HepG2 (cell line): ENCODE data around the gene PTPRE. TPM values are rescaled to one million over a fixed set of nuclear protein-coding genes. Genes with fewer than 3 reads are reported as not detected.

ENCODE experiments used
- ATAC-seq: fragments of 200-7000 bp; cut with Tn5 transposase; 3 replicates; pipeline ENCODE4 v1.9.1; 2020; ENCODE audit warnings: mild to moderate bottlenecking, moderate library complexity
- BruUV-seq: library from RNA; stranded (reverse); fragments of 400-500 nt; replicated peaks from 2 replicates; lab custom pipeline; 2021; lab: Mats Ljungman, UMichigan
- CTCF ChIA-PET: fragments of 300-600 bp; formaldehyde crosslinking; extraction: SDS; loops from one replicate; lab custom pipeline; 2021; ENCODE audit warnings: low total read pairs, inconsistent platforms, low intra/inter-chr PET ratio; lab: Yijun Ruan, JAX
- POLR2A ChIA-PET: fragments of 350-600 bp; sonication (Branson Sonifier 250); formaldehyde crosslinking; loops from one replicate; lab custom pipeline; 2020; ENCODE audit warnings: antibody characterized with exemption, inconsistent platforms; lab: Yijun Ruan, JAX
- DNase-seq: peaks from one replicate; pipeline ENCODE4 v3.0.0-alpha.2; 2015; ENCODE audit warnings: low spot score
- FAIRE-seq: peaks from 3 replicates; lab custom pipeline; 2011; peaks lifted over from hg19 to GRCh38; lab: Jason Lieb, UNC
- H2AFZ ChIP-seq: one replicate; pipeline ENCODE4 v1.6.1; 2011; ENCODE audit warnings: low read length, inconsistent platforms
- H3K27ac ChIP-seq: fragments of 300-600 bp; 3 replicates; pipeline ENCODE4 v1.8.0; 2011; ENCODE audit warnings: mixed run types, mild to moderate bottlenecking, mixed read lengths, low read length, inconsistent platforms; ENCODE audit not compliant: insufficient read depth; ENCODE audit errors: extremely low read length
- H3K27me3 ChIP-seq, 2 experiments: fragments of 200-600 bp in 1 of 2; 2 replicates in 1 of 2; 3 replicates in 1 of 2; pipeline versions ENCODE4 v1.6.0 to v1.8.0; 2011; ENCODE audit warnings: low read length in 2 of 2, mild to moderate bottlenecking in 2 of 2, moderate library complexity in 2 of 2, inconsistent platforms in 1 of 2; ENCODE audit not compliant: insufficient read depth in 2 of 2, control insufficient read depth in 1 of 2
- H3K36me3 ChIP-seq, 2 experiments: fragments of 200-600 bp in 1 of 2; replicated peaks in 1 of 2; 2 replicates in 1 of 2; 3 replicates in 1 of 2; pipeline versions ENCODE4 v1.5.1 to v1.8.0; 2011; ENCODE audit warnings: low read length in 2 of 2, inconsistent platforms in 1 of 2; ENCODE audit not compliant: insufficient read depth in 2 of 2, control insufficient read depth in 1 of 2
- H3K4me1 ChIP-seq: 2 replicates; pipeline ENCODE4 v1.5.1; 2012; ENCODE audit warnings: low read length, inconsistent platforms; ENCODE audit not compliant: insufficient read depth
- H3K4me2 ChIP-seq: 2 replicates; pipeline ENCODE4 v1.6.0; 2011; ENCODE audit warnings: low read depth, low read length, inconsistent platforms
- H3K4me3 ChIP-seq, 3 experiments: fragments of 200-600 bp in 1 of 3; sonication (generic), shearing (Covaris generic) in 1 of 3; replicated peaks in 1 of 3; 2 replicates each; pipeline ENCODE4 v1.5.1; 2011 to 2016; ENCODE audit warnings: low read length in 3 of 3, inconsistent platforms in 2 of 3, low read depth in 2 of 3, mild to moderate bottlenecking in 2 of 3, control low read depth in 1 of 3, mixed read lengths in 1 of 3; ENCODE audit not compliant: insufficient read depth in 1 of 3
- H3K79me2 ChIP-seq: one replicate; pipeline ENCODE4 v1.6.1; 2011; ENCODE audit warnings: low read length, inconsistent platforms; ENCODE audit not compliant: insufficient read depth
- H3K9ac ChIP-seq: 2 replicates; pipeline ENCODE4 v1.6.0; 2011; ENCODE audit warnings: mild to moderate bottlenecking, low read depth, low read length, inconsistent platforms; ENCODE audit not compliant: insufficient read depth
- H3K9me3 ChIP-seq: 2 replicates; pipeline ENCODE4 v1.5.1; 2012; ENCODE audit warnings: mild to moderate bottlenecking, low read length
- H4K20me1 ChIP-seq: 2 replicates; pipeline ENCODE4 v1.6.0; 2011; ENCODE audit warnings: inconsistent platforms, mild to moderate bottlenecking, low read length, moderate library complexity; ENCODE audit not compliant: insufficient read depth
- BRCA1 ChIP-seq: sonication (generic); formaldehyde crosslinking; IDR thresholded peaks from 2 replicates; pipeline ENCODE4 v1.4.0; 2020; ENCODE audit warnings: missing genetic modification reagents
- DNMT3B ChIP-seq: conservative IDR thresholded peaks from 2 replicates; pipeline ENCODE4 v1.6.1; 2016; ENCODE audit warnings: missing biosample characterization, control low read depth
- ELK4 ChIP-seq: sonication (generic); formaldehyde crosslinking; IDR thresholded peaks from 2 replicates; pipeline ENCODE4 v1.9.0; 2021; ENCODE audit warnings: missing genetic modification reagents, borderline replicate concordance
- GTF2F1 ChIP-seq: fragments of 150-350 bp; IDR thresholded peaks from 2 replicates; pipeline ENCODE4 v1.6.1; 2014; ENCODE audit warnings: low read length
- HINFP ChIP-seq: sonication (generic); formaldehyde crosslinking; IDR thresholded peaks from 2 replicates; pipeline ENCODE4 v1.4.0; 2020; ENCODE audit warnings: low read depth, mild to moderate bottlenecking, missing genetic modification reagents
- ISX ChIP-seq: sonication (generic); formaldehyde crosslinking; conservative IDR thresholded peaks from 2 replicates; pipeline ENCODE4 v1.5.0; 2020; ENCODE audit warnings: missing genetic modification reagents
- MZF1 ChIP-seq: sonication (generic); formaldehyde crosslinking; IDR thresholded peaks from 2 replicates; pipeline ENCODE4 v1.8.1; 2023; ENCODE audit warnings: mild to moderate bottlenecking, missing genetic modification reagents, borderline replicate concordance
- PCBP2 ChIP-seq: fragments of 200-400 bp; formaldehyde crosslinking; optimal IDR thresholded peaks from 2 replicates; pipeline ENCODE3; 2018; ENCODE audit warnings: low read length, low read depth; ENCODE audit not compliant: poor library complexity, severe bottlenecking
- SIX4 ChIP-seq: sonication (generic); formaldehyde crosslinking; IDR thresholded peaks from 2 replicates; pipeline ENCODE4 v1.4.0; 2020; ENCODE audit warnings: missing genetic modification reagents
- ZFAT ChIP-seq: sonication (generic); formaldehyde crosslinking; conservative IDR thresholded peaks from 2 replicates; pipeline ENCODE4 v1.8.1; 2023; ENCODE audit warnings: missing genetic modification reagents, inconsistent platforms
- WGBS: methylation state at CpG from one replicate; pipeline ENCODE4 v1.1.6; 2017; ENCODE audit warnings: low lambda C conversion rate; 5-methylcytosine and 5-hydroxymethylcytosine counted together
- in situ Hi-C: cut with HindIII; loops from 2 replicates; pipeline ENCODE4 v1.10.0; 2017; ENCODE audit warnings: low pct_unique_long_range_greater_than_20kb; ENCODE audit not compliant: extremely low pct_ligation_motif_present
- intact Hi-C: fragments of 100-400 bp; cut with micrococcal nuclease; formaldehyde crosslinking; loops from one replicate; pipeline ENCODE4 v1.10.0; 2022; ENCODE audit not compliant: unreplicated experiment
- polyA plus RNA-seq, 8 experiments: library from polyadenylated mRNA; depleted of rRNA in 3 of 8; stranded (reverse) in 7 of 8; unstranded in 1 of 8; fragments of >200 nt; fragmentation: Illumina TruSeq in 4 of 8; extraction: Trizol in 4 of 8; gene quantifications; 2 replicates each; pipeline versions ENCODE4 v1.2.1 to v1.2.3, GENCODE V29; 2011 to 2016; ENCODE audit warnings: low read depth in 4 of 8, missing spikeins in 1 of 8, mixed read lengths in 1 of 8; ENCODE audit not compliant: insufficient read depth in 1 of 8
- total RNA-seq, 5 experiments: library from RNA; depleted of rRNA; stranded (reverse); fragments of >200 nt; fragmentation: Illumina TruSeq; extraction: Trizol; gene quantifications; 2 replicates each; pipeline ENCODE4 v1.2.3, GENCODE V29; 2016; ENCODE audit warnings: low read depth in 1 of 5
- TF ChIP-seq, protein P1 (sequence below): sonication (generic); formaldehyde crosslinking; IDR thresholded peaks from 2 replicates; pipeline ENCODE4 v1.4.0; 2020; ENCODE audit warnings: missing genetic modification reagents; ENCODE audit errors: not compliant biosample characterization
- TF ChIP-seq, protein P2 (sequence below): sonication (generic); formaldehyde crosslinking; IDR thresholded peaks from 2 replicates; pipeline ENCODE4 v1.4.0; 2020; ENCODE audit warnings: mild to moderate bottlenecking, low read depth, missing genetic modification reagents

PTPRE gene
- total and polyA plus RNA-seq, 2 of the 13 experiments (the other 11 are each of a cell fraction or from before 2014, with no cell fraction given) = 0.01 to 0.02 TPM

GRCh38 chr10:127871631-127872010 lies 35.3 kb upstream of the PTPRE start:
- no peak overlapping the region for H3K27ac ChIP-seq
- TF ChIP-seq ISX (no peak), ZFAT (CRISPR knock-in tag) (no peak), HINFP (CRISPR knock-in tag) (no peak), MZF1 (CRISPR knock-in tag) (no peak), PCBP2 (no peak), BRCA1 (CRISPR knock-in tag) (no peak), GTF2F1 (no peak), DNMT3B (CRISPR knock-in tag) (no peak), SIX4 (CRISPR knock-in tag) (no peak), ELK4 (CRISPR knock-in tag) (no peak)
- TF ChIP-seq, protein P1, sequence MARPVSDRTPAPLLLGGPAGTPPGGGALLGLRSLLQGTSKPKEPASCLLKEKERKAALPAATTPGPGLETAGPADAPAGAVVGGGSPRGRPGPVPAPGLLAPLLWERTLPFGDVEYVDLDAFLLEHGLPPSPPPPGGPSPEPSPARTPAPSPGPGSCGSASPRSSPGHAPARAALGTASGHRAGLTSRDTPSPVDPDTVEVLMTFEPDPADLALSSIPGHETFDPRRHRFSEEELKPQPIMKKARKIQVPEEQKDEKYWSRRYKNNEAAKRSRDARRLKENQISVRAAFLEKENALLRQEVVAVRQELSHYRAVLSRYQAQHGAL (CRISPR knock-in tag) = no peak
- TF ChIP-seq, protein P2, sequence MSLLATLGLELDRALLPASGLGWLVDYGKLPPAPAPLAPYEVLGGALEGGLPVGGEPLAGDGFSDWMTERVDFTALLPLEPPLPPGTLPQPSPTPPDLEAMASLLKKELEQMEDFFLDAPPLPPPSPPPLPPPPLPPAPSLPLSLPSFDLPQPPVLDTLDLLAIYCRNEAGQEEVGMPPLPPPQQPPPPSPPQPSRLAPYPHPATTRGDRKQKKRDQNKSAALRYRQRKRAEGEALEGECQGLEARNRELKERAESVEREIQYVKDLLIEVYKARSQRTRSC (CRISPR knock-in tag) = no peak
- TF ChIP-seq, all 625 proteins: peak for 0
- DNase-seq (no peak), FAIRE-seq (no peak), ATAC-seq (no peak)
- Histone ChIP-seq H3K36me3 (no peaks in the 10 kb centered on the region), H3K79me2 (no peaks in the 10 kb centered on the region), H2AFZ (no peak overlapping the region), H3K27me3 (no peaks in the 10 kb centered on the region), H4K20me1 (no peaks in the 10 kb centered on the region), H3K9me3 (peaks cover 9% of the 10 kb centered on the region; the same call in 1 of the 2 replicates), H3K9ac (no peak overlapping the region), H3K4me1 (peaks cover 23% of the 10 kb centered on the region), H3K4me2 (no peak overlapping the region), H3K4me3 (no peak overlapping the region)
- CTCF ChIA-PET = no interaction called here
- intact Hi-C loops = loop anchor here (10.0 kb wide), 1 partner anchor 143 kb away; no protein-coding TSS in a partner anchor
- no TSS peak for BruUV-seq
- 42% methylated on average over 4 of the region's 7 CpGs for whole genome bisulfite sequencing
- in situ Hi-C loops = loop anchor here (25.0 kb wide), 1 partner anchor 634 kb away; no protein-coding TSS in a partner anchor
- POLR2A ChIA-PET = no interaction called here
